ENCODE data around the gene RXRA.

RXRA gene

GRCh38 chr9:134346840-134347583 is 20.8 kb downstream of the RXRA start:
- no peak overlapping the region for H3K27ac ChIP-seq
- TF ChIP-seq, protein P1, sequence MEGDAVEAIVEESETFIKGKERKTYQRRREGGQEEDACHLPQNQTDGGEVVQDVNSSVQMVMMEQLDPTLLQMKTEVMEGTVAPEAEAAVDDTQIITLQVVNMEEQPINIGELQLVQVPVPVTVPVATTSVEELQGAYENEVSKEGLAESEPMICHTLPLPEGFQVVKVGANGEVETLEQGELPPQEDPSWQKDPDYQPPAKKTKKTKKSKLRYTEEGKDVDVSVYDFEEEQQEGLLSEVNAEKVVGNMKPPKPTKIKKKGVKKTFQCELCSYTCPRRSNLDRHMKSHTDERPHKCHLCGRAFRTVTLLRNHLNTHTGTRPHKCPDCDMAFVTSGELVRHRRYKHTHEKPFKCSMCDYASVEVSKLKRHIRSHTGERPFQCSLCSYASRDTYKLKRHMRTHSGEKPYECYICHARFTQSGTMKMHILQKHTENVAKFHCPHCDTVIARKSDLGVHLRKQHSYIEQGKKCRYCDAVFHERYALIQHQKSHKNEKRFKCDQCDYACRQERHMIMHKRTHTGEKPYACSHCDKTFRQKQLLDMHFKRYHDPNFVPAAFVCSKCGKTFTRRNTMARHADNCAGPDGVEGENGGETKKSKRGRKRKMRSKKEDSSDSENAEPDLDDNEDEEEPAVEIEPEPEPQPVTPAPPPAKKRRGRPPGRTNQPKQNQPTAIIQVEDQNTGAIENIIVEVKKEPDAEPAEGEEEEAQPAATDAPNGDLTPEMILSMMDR (IDR thresholded peaks at IDR 0.05): no peak
- TF ChIP-seq ZFX (IDR thresholded peaks at IDR 0.05; ENCODE audit: borderline replicate concordance): no peak

GRCh38 chr9:134347996-134348395 is 21.7 kb downstream of the RXRA start:
- TF ChIP-seq, protein P1 (IDR thresholded peaks at IDR 0.05): no peak
- TF ChIP-seq ZFX (IDR thresholded peaks at IDR 0.05; ENCODE audit: borderline replicate concordance): no peak
- H3K27ac ChIP-seq: no peak overlapping the region

DNA sequence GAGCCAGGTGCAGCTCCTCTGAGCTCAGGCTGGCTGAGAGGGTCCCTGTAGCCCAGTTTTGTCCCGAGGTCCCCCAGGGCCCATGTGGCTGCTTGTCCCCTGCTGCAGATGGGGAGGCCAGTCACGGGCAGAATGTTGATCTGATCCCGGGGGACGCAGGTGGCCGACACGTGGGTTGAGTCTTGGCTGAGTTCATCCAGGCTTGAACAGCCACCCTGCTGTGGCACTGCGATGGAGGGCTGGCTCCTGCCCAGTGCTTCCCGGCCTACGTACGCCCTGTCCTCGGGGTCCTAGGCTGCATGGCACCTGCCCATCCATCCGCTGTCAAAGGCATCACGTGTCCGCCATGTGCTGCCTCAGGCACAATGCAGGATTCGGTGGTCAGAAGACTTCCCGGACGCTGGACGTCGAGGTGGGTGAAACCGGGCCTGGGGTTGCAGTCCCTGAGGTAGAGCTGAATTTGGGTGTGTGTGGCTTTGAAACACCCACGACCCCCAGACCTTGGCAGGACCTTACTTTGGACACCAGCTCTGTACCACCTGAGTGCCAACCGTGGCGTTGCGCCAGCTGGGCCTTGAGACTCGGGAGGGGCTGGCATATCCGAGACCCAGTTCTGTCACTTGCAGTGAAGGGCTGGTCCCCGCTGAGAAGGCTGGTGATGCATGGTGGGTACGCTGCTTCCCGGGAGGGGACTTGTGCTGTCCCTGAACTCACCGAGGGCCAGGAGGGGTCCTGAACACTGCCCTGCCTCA is 22.3 kb downstream of the RXRA start:
- H3K27ac ChIP-seq: no peak overlapping the region
- TF ChIP-seq ZFX (IDR thresholded peaks at IDR 0.05; ENCODE audit: borderline replicate concordance): no peak
- TF ChIP-seq, protein P1 (IDR thresholded peaks at IDR 0.05): no peak

DNA sequence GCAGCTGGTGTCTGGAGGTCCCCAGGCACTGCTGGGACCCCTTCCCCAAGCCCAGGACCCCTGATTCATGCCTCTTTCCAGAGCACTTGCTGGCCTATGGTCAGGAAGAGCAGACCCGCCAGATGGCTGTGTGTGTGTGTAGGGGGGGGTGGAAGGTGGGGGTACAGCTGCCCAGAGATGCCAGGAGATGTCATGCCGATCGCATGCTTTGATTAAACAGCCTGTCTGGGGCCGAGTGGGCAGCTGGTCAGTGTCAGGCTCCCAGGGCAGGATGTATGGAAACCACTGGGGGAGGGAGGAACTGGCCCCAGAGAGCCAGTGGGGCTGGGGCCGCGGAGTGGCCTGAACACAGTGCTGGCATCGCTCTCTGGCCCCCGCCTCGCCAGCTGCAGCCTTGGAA is 23.7 kb downstream of the RXRA start:
- no peak overlapping the region for H3K27ac ChIP-seq
- TF ChIP-seq, protein P1 (IDR thresholded peaks at IDR 0.05): no peak
- TF ChIP-seq ZFX (IDR thresholded peaks at IDR 0.05; ENCODE audit: borderline replicate concordance): no peak

- H3K27ac ChIP-seq: no peak overlapping the region
- TF ChIP-seq, protein P1 (IDR thresholded peaks at IDR 0.05): no peak
- TF ChIP-seq ZFX (IDR thresholded peaks at IDR 0.05; ENCODE audit: borderline replicate concordance): no peak
Measured at GRCh38 chr9:134350416-134350994, 24.2 kb downstream of the RXRA start.

DNA sequence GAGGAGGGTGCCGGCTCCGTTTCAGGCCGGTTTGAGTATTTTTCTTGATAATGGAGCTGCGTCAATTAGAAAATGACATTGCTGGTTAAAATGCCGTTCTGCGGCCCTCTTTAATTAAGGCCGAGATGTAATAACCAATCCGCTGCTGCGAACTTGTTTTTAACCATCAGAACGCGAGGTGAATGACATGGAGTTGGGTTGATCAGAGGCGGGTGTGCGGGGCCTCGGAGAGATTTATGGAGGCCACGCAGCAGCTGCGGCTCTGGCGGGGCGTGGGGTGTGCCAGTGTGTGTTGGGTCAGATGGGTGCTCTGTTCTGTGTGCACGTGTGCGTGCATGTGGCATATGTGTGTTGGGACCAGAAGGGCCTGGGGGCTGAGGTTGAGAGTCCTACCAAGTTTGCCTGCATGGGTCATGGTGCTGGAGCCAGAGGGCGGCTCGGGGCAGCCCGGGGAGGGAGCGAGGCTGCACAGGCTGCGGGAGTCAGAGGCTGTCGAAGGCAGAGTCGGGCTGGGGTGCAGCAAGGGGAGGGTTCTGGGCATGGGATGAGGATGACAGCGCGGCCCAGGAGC is 25.4 kb downstream of the RXRA start:
- TF ChIP-seq ZFX (IDR thresholded peaks at IDR 0.05; ENCODE audit: borderline replicate concordance): no peak
- TF ChIP-seq, protein P1 (IDR thresholded peaks at IDR 0.05): no peak
- no peak overlapping the region for H3K27ac ChIP-seq

Measured in 22Rv1 (cell line).